SH-SY5Y (cell line): ENCODE data around the gene PTCH2.

Experiments
- GATA2 ChIP-seq: IDR thresholded peaks from 2 replicates; pipeline ENCODE4 v1.6.1; 2011; ENCODE audit warnings: mild to moderate bottlenecking, low read depth, low read length
- GATA3 ChIP-seq: IDR thresholded peaks from 2 replicates; pipeline ENCODE4 v1.6.1; 2011; ENCODE audit warnings: low read depth, mild to moderate bottlenecking, low read length, moderate library complexity

DNA sequence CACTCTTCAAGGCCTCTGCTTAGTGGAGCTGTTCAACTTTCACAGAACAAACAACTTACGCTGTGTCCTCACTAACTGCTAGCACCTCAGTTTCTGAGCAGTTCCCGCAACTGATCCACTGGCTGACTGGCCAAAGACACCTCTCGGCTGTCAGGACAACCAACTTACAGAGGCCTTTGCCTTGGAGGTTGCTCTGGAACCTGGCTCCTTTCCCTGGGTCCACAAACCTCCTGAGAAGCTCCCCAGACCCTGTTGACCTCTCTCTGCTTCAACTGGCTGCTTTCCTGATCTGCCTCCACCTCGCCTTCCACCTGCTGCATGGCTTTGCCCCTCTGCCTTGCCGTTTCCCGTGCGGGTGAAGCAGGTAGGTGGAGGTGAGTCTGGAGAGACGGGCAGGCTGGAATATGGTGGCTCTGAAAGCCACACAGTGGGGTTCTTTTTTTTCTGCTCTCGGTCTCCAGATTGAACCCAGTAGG lies 21.8 kb downstream of the PTCH2 start:
- no peak for TF ChIP-seq GATA3
- TF ChIP-seq GATA2: no peak
